T47D (cell line): Measurements from ENCODE around the gene SCD.
"Not testable (repeated sequence)": the region's sequence is repeated elsewhere in the genome, so short reads cannot be mapped to it uniquely, and the experiment has no call there.

Source experiments
- DNase-seq, 2 experiments: peaks; one replicate each; pipeline versions ENCODE4 v3.0.0 to v3.0.0-alpha.2; 2011 to 2012; ENCODE audit warnings: low read depth in 1 of 2, low spot score in 1 of 2
- JUND ChIP-seq: IDR thresholded peaks from 2 replicates; pipeline ENCODE4 v1.6.1; 2012; ENCODE audit warnings: low read depth
- in situ Hi-C: cut with HindIII; loops from 2 replicates; pipeline ENCODE4 v1.10.0; 2016; ENCODE audit warnings: low sequenced_read_pairs, low pct_unique_long_range_greater_than_20kb

The SCD gene

GRCh38 chr10:100346765-100347567 lies at the start of gene SCD:
Gene SCD (plus strand): TSS chr10:100347233. CDS start chr10:100347505, 272 bp downstream.
- in situ Hi-C loops: no loop called here
- TF ChIP-seq JUND: no peak
- DNase-seq: peak; percentile 98

GRCh38 chr10:100297242-100297641 lies 49.8 kb upstream of the SCD start:
- no peak for TF ChIP-seq JUND
- in situ Hi-C loops: no loop called here
- DNase-seq: no peak

GRCh38 chr10:100301123-100301522 lies 45.9 kb upstream of the SCD start:
- in situ Hi-C loops: not testable (repeated sequence)
- DNase-seq: peak in 1 of 2 experiments; percentile 43

- in situ Hi-C loops: no loop called here
- peak; percentile 40 to 47 for DNase-seq
- no peak for TF ChIP-seq JUND
Measured at GRCh38 chr10:100303724-100304319, 43.2 kb upstream of the SCD start.

- TF ChIP-seq JUND: no peak
- DNase-seq: no peak
- in situ Hi-C loops: no loop called here
Measured at GRCh38 chr10:100304414-100304813, 42.6 kb upstream of the SCD start.

- TF ChIP-seq JUND: no peak
- in situ Hi-C loops: no loop called here
- DNase-seq: no peak
Measured at GRCh38 chr10:100306861-100307260, 40.2 kb upstream of the SCD start.

- in situ Hi-C loops: no loop called here
- DNase-seq: no peak
- TF ChIP-seq JUND: no peak
Measured at GRCh38 chr10:100307684-100308083, 39.3 kb upstream of the SCD start.

GRCh38 chr10:100311298-100311697 lies 35.7 kb upstream of the SCD start:
- TF ChIP-seq JUND: no peak
- in situ Hi-C loops: no loop called here

GRCh38 chr10:100315615-100316014 lies 31.4 kb upstream of the SCD start:
- TF ChIP-seq JUND: no peak
- no peak for DNase-seq
- in situ Hi-C loops: no loop called here

More at GRCh38 chr10:100311298-100311697, 35.7 kb upstream of the SCD start:
- DNase-seq: no peak

GRCh38 chr10:100318207-100318606 lies 28.8 kb upstream of the SCD start:
- no peak for TF ChIP-seq JUND
- DNase-seq: no peak
- in situ Hi-C loops: no loop called here

GRCh38 chr10:100319707-100320402 lies 27.2 kb upstream of the SCD start:
- DNase-seq: no peak

GRCh38 chr10:100325158-100325557 lies 21.9 kb upstream of the SCD start:
- TF ChIP-seq JUND: no peak
- peak in 1 of 2 experiments; percentile 62 for DNase-seq
- in situ Hi-C loops: no loop called here

More at GRCh38 chr10:100319707-100320402, 27.2 kb upstream of the SCD start:
- no peak for TF ChIP-seq JUND
- in situ Hi-C loops: no loop called here

GRCh38 chr10:100327007-100327717 lies 19.9 kb upstream of the SCD start:
- no peak for DNase-seq
- in situ Hi-C loops: no loop called here

More at GRCh38 chr10:100327007-100327717, 19.9 kb upstream of the SCD start:
- TF ChIP-seq JUND: no peak
